OCI-LY7 (cell line): Measurements from ENCODE around the gene STPG1. TPM values are rescaled to one million over a fixed set of nuclear protein-coding genes. Genes with fewer than 3 reads are reported as not detected.

Experiments
- BruUV-seq: library from RNA; stranded (reverse); fragments of 400-500 nt; replicated peaks from 2 replicates; lab custom pipeline; 2021; lab: Mats Ljungman, UMichigan
- CTCF ChIA-PET: fragments of 300-600 bp; sonication (Branson Sonifier 250); formaldehyde crosslinking; loops from one replicate; lab custom pipeline; 2022; ENCODE audit warnings: antibody characterized with exemption; ENCODE audit not compliant: unreplicated experiment; lab: Charles Lee
- POLR2A ChIA-PET: fragments of 300-600 bp; sonication (Branson Sonifier 250); formaldehyde crosslinking; loops from one replicate; lab custom pipeline; 2022; ENCODE audit warnings: antibody characterized with exemption; lab: Charles Lee
- DNase-seq: peaks from one replicate; pipeline ENCODE4 v3.0.0-alpha.2; 2015; ENCODE audit warnings: low spot score
- H2AFZ ChIP-seq: fragments of 200-600 bp; sonication (generic), shearing (Covaris generic); 2 replicates; pipeline ENCODE4 v1.6.1; 2014; ENCODE audit warnings: mild to moderate bottlenecking, antibody characterized with exemption, low read length, moderate library complexity
- H3K27ac ChIP-seq: fragments of 200-600 bp; sonication (generic); 2 replicates; pipeline ENCODE4 v1.5.1; 2014; ENCODE audit warnings: mixed run types, low read depth, mild to moderate bottlenecking, moderate library complexity, low read length, inconsistent platforms; ENCODE audit not compliant: poor library complexity, severe bottlenecking
- H3K36me3 ChIP-seq: fragments of 200-600 bp; sonication (generic); 2 replicates; pipeline ENCODE4 v1.6.1; 2014; ENCODE audit warnings: mild to moderate bottlenecking, antibody characterized with exemption, low read length, moderate library complexity, mixed read lengths; ENCODE audit not compliant: insufficient read depth
- H3K4me1 ChIP-seq: fragments of 200-600 bp; sonication (generic); 2 replicates; pipeline ENCODE4 v1.5.1; 2014; ENCODE audit warnings: mild to moderate bottlenecking, low read length; ENCODE audit not compliant: insufficient read depth, poor library complexity, severe bottlenecking
- H3K4me2 ChIP-seq: fragments of 200-600 bp; sonication (generic); 2 replicates; pipeline ENCODE4 v1.6.1; 2014; ENCODE audit warnings: mild to moderate bottlenecking, low read length
- H3K4me3 ChIP-seq: fragments of 200-600 bp; sonication (generic); 2 replicates; pipeline ENCODE4 v1.5.1; 2014; ENCODE audit warnings: mild to moderate bottlenecking, low read depth, low read length; ENCODE audit not compliant: poor library complexity, severe bottlenecking
- H3K79me2 ChIP-seq: fragments of 200-600 bp; sonication (generic); 2 replicates; pipeline ENCODE4 v1.6.1; 2016; ENCODE audit warnings: low read depth, mild to moderate bottlenecking, low read length, moderate library complexity, mixed read lengths; ENCODE audit not compliant: insufficient read depth
- H3K9me2 ChIP-seq: fragments of 200-600 bp; sonication (generic); 2 replicates; pipeline ENCODE4 v1.6.1; 2016; ENCODE audit warnings: mild to moderate bottlenecking, low read length, mixed read lengths; ENCODE audit not compliant: insufficient read depth
- H3K9me3 ChIP-seq: fragments of 200-600 bp; sonication (generic); 2 replicates; pipeline ENCODE4 v1.6.1; 2014; ENCODE audit warnings: mild to moderate bottlenecking, mixed run types, low read length, mixed read lengths
- H4K20me1 ChIP-seq: fragments of 200-600 bp; sonication (generic); 2 replicates; pipeline ENCODE4 v1.6.1; 2014; ENCODE audit warnings: mild to moderate bottlenecking, antibody characterized with exemption, low read length, moderate library complexity, mixed read lengths; ENCODE audit not compliant: insufficient read depth
- CTCF ChIP-seq: fragments of 200-600 bp; sonication (generic); conservative IDR thresholded peaks from 2 replicates; pipeline ENCODE4 v1.5.1; 2014; ENCODE audit warnings: mild to moderate bottlenecking, antibody characterized with exemption, low read length, moderate library complexity, mixed read lengths
- EZH2phosphoT487 ChIP-seq: fragments of 200-600 bp; sonication (generic); IDR thresholded peaks from 2 replicates; pipeline ENCODE4 v1.6.1; 2018; ENCODE audit warnings: low read depth, borderline replicate concordance, mild to moderate bottlenecking, mixed run types, antibody characterized with exemption, low read length, moderate library complexity, mixed read lengths
- intact Hi-C: fragments of 100-400 bp; cut with micrococcal nuclease; formaldehyde crosslinking; loops from one replicate; pipeline ENCODE4 v1.10.0; 2022; ENCODE audit not compliant: unreplicated experiment
- total RNA-seq, 2 experiments: library from RNA; depleted of rRNA in 1 of 2; stranded (reverse); fragments of >200 nt in 1 of 2; shearing (Covaris generic) in 1 of 2; gene quantifications; 2 replicates each; pipeline ENCODE4 v1.2.3, GENCODE V29; 2014 to 2022

Gene STPG1
- total RNA-seq, 2 experiments from 2014 or later, result 5.1 to 9.6 TPM

GRCh38 chr1:24331961-24332673 is 81.5 kb downstream of the STPG1 start:
- POLR2A ChIA-PET, result no interaction called here
- Histone ChIP-seq H3K79me2 (no peaks in the 10 kb centered on the region), H3K4me3 (no peak overlapping the region), H3K4me2 (no peak overlapping the region), H2AFZ (no peak overlapping the region), H3K36me3 (no peaks in the 10 kb centered on the region), H3K27ac (no peak overlapping the region), H3K9me2 (no peaks in the 10 kb centered on the region), H3K4me1 (peaks cover 7% of the 10 kb centered on the region), H4K20me1 (no peaks in the 10 kb centered on the region), H3K9me3 (no peaks in the 10 kb centered on the region)
- DNase-seq, result no peak
- intact Hi-C loops, result no loop called here
- TF ChIP-seq CTCF (no peak), EZH2phosphoT487 (no peak)
- no TSS peak for BruUV-seq
- CTCF ChIA-PET, result interaction anchor here (0.6 kb wide), 1 partner anchor 1034 kb away, joined by 3 read pairs; no protein-coding TSS in a partner anchor

GRCh38 chr1:24329797-24330543 is 83.6 kb downstream of the STPG1 start:
- Histone ChIP-seq H3K4me2 (no peak overlapping the region), H3K79me2 (no peaks in the 10 kb centered on the region), H4K20me1 (no peaks in the 10 kb centered on the region), H3K9me2 (no peaks in the 10 kb centered on the region), H3K4me1 (peaks cover 7% of the 10 kb centered on the region), H3K9me3 (no peaks in the 10 kb centered on the region), H2AFZ (no peak overlapping the region), H3K36me3 (no peaks in the 10 kb centered on the region), H3K27ac (no peak overlapping the region), H3K4me3 (no peak overlapping the region)
- ChIA-PET POLR2A (no interaction called here), CTCF (no interaction called here)
- DNase-seq, result no peak
- intact Hi-C loops, result no loop called here
- no TSS peak for BruUV-seq
- TF ChIP-seq EZH2phosphoT487 (no peak), CTCF (no peak)

DNA sequence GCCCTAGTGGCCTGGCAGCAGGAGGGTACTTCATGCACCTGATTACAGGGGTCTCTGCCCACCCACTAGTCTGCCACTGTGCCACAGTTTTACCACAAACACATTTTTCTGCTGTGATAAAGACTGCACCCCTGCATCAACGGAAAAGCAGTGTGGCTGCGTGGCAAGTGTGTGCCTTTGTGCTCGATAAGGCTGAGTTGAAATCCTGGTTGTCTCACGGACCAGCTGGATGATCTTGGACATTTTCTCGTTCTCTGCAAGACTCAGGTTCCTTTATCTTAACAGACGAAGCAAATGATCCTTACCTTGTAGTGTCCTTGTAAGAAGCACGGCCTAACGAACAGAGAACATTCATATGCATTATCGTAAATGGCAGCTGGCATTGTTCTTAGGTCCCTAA is 84.3 kb downstream of the STPG1 start:
- Histone ChIP-seq H3K9me3 (no peaks in the 10 kb centered on the region), H3K79me2 (no peaks in the 10 kb centered on the region), H3K4me3 (no peak overlapping the region), H3K4me1 (peaks cover 4% of the 10 kb centered on the region), H4K20me1 (no peaks in the 10 kb centered on the region), H3K27ac (no peak overlapping the region), H2AFZ (no peak overlapping the region), H3K36me3 (no peaks in the 10 kb centered on the region), H3K4me2 (no peak overlapping the region), H3K9me2 (no peaks in the 10 kb centered on the region)
- TF ChIP-seq EZH2phosphoT487, result no peak
- TF ChIP-seq CTCF, result no peak
- intact Hi-C loops, result no loop called here
- ChIA-PET POLR2A (no interaction called here), CTCF (no interaction called here)
- no peak for DNase-seq
- no TSS peak for BruUV-seq
